ENCODE data around the gene PLEKHM2. TPM values are rescaled to one million over a fixed set of nuclear protein-coding genes. Genes with fewer than 3 reads are reported as not detected.
"Not testable (repeated sequence)": the region's sequence is repeated elsewhere in the genome, so short reads cannot be mapped to it uniquely, and the experiment has no call there.

Gene PLEKHM2
- total RNA-seq, 1 donor, result 132 TPM

GRCh38 chr1:15639931-15640330, 44.2 kb upstream of the PLEKHM2 start:
- H3K4me2 ChIP-seq (ENCODE audit: insufficient read depth, low read length), result no peak overlapping the region
- H3K27me3 ChIP-seq (ENCODE audit: insufficient read depth, low read length), result no peaks in the 10 kb centered on the region
- H3K79me2 ChIP-seq (ENCODE audit: insufficient read depth, low read length), result peaks cover 7% of the 10 kb centered on the region
- no peaks in the 10 kb centered on the region for H3K9me3 ChIP-seq (ENCODE audit: low read depth, low read length)
- H3K36me3 ChIP-seq (ENCODE audit: insufficient read depth, low read length), result peaks cover 46% of the 10 kb centered on the region
- TF ChIP-seq CTCF (IDR thresholded peaks at IDR 0.05; ENCODE audit: extremely low read depth, low read depth, low read length), result no peak
- no peak overlapping the region for H3K4me3 ChIP-seq (ENCODE audit: insufficient read depth, low read length)
- no peaks in the 10 kb centered on the region for H4K20me1 ChIP-seq (ENCODE audit: insufficient read depth, low read length)
- H3K27ac ChIP-seq (ENCODE audit: low read depth, low read length), result no peak overlapping the region
- DNase-seq (ENCODE audit: insufficient read length, low spot score, missing footprints), result no peak
- no peaks in the 10 kb centered on the region for H3K4me1 ChIP-seq (ENCODE audit: insufficient read depth, low read length)
- H2AFZ ChIP-seq (ENCODE audit: low read length), result no peak overlapping the region

DNA sequence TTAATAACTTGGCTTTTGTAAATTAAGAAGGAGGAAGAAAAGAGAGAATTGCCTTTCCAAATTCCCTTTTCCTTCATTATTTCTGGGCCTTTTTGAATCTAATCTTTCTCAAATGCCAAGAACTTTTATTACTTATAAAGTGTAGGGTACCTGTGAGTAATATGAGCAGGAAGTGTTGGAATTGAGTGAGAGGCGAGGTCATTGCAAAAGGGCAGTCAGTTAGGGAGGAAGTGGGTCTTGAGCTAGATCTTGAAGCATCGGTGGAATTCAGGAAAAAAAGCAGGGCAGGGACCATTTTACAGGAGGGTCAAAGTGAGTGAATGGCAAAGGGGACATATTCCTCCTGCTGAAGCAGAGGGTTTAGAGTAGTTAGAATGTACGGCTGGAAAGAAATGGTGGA, 43.5 kb upstream of the PLEKHM2 start:
- Histone ChIP-seq H4K20me1 (ENCODE audit: insufficient read depth, low read length) (no peaks in the 10 kb centered on the region), H2AFZ (ENCODE audit: low read length) (no peak overlapping the region), H3K9me3 (ENCODE audit: low read depth, low read length) (no peaks in the 10 kb centered on the region), H3K79me2 (ENCODE audit: insufficient read depth, low read length) (peaks cover 12% of the 10 kb centered on the region), H3K27ac (ENCODE audit: low read depth, low read length) (no peak overlapping the region), H3K27me3 (ENCODE audit: insufficient read depth, low read length) (no peaks in the 10 kb centered on the region), H3K36me3 (ENCODE audit: insufficient read depth, low read length) (peaks cover 46% of the 10 kb centered on the region), H3K4me2 (ENCODE audit: insufficient read depth, low read length) (no peak overlapping the region), H3K4me1 (ENCODE audit: insufficient read depth, low read length) (no peaks in the 10 kb centered on the region), H3K4me3 (ENCODE audit: insufficient read depth, low read length) (no peak overlapping the region)
- TF ChIP-seq CTCF (IDR thresholded peaks at IDR 0.05; ENCODE audit: extremely low read depth, low read depth, low read length), result no peak
- DNase-seq (ENCODE audit: insufficient read length, low spot score, missing footprints), result no peak

DNA sequence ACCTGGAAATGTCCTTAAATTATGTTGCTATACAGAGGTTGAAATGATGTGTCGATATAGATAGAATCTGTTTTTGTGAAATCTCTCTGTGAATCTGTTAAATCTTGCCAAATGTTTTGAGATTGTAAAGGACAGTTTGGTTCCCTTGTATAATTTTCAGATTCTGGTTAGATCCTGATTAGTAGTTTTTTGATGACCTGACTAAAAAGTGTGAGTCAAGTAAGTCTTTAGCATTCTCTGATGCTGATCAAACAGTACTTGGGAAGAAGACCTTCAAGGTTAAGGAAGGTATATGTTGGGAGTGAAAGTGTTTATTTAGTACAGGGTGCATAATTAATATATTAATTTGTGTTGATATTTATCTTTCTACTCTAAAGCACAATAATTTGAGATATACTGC, 34.2 kb upstream of the PLEKHM2 start:
- H3K27me3 ChIP-seq (ENCODE audit: insufficient read depth, low read length), result no peaks in the 10 kb centered on the region
- no peak for DNase-seq (ENCODE audit: insufficient read length, low spot score, missing footprints)
- H3K4me3 ChIP-seq (ENCODE audit: insufficient read depth, low read length), result no peak overlapping the region
- H3K27ac ChIP-seq (ENCODE audit: low read depth, low read length), result no peak overlapping the region
- peaks cover 5% of the 10 kb centered on the region for H3K79me2 ChIP-seq (ENCODE audit: insufficient read depth, low read length)
- peaks cover 40% of the 10 kb centered on the region for H3K36me3 ChIP-seq (ENCODE audit: insufficient read depth, low read length)
- TF ChIP-seq CTCF (IDR thresholded peaks at IDR 0.05; ENCODE audit: extremely low read depth, low read depth, low read length), result no peak
- no peak overlapping the region for H2AFZ ChIP-seq (ENCODE audit: low read length)
- no peaks in the 10 kb centered on the region for H4K20me1 ChIP-seq (ENCODE audit: insufficient read depth, low read length)
- no peaks in the 10 kb centered on the region for H3K4me1 ChIP-seq (ENCODE audit: insufficient read depth, low read length)
- no peaks in the 10 kb centered on the region for H3K9me3 ChIP-seq (ENCODE audit: low read depth, low read length)
- no peak overlapping the region for H3K4me2 ChIP-seq (ENCODE audit: insufficient read depth, low read length)

GRCh38 chr1:15650433-15650832, 33.7 kb upstream of the PLEKHM2 start:
- peaks cover 35% of the 10 kb centered on the region for H3K36me3 ChIP-seq (ENCODE audit: insufficient read depth, low read length)
- H3K27ac ChIP-seq (ENCODE audit: low read depth, low read length), result no peak overlapping the region
- DNase-seq (ENCODE audit: insufficient read length, low spot score, missing footprints), result no peak

DNA sequence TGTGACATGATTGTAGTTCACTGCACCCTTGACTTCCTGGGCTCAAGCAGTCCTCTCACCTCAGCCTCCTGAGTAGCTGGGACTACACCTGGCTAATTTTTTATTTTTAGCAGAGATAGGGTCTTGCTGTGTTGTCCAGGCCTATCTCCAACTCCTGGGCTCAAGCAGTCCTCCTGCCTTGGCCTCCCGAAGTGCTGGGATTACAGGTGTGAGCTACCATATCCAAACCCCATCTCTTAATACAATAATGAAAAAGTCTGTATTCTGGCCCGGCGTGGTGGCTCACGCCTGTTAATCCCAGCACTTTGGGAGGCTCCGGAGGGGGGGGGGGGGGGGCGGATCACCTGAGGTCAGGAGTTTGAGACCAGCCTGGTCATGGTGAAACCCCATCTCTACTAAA, 32.0 kb upstream of the PLEKHM2 start:
- not testable (repeated sequence) for H3K4me2 ChIP-seq (ENCODE audit: insufficient read depth, low read length); H3K27ac ChIP-seq (ENCODE audit: low read depth, low read length); H3K27me3 ChIP-seq (ENCODE audit: insufficient read depth, low read length); H3K4me3 ChIP-seq (ENCODE audit: insufficient read depth, low read length); H3K79me2 ChIP-seq (ENCODE audit: insufficient read depth, low read length); H4K20me1 ChIP-seq (ENCODE audit: insufficient read depth, low read length); H3K4me1 ChIP-seq (ENCODE audit: insufficient read depth, low read length); DNase-seq (ENCODE audit: insufficient read length, low spot score, missing footprints); H3K9me3 ChIP-seq (ENCODE audit: low read depth, low read length); H2AFZ ChIP-seq (ENCODE audit: low read length)
- peaks cover 33% of the 10 kb centered on the region for H3K36me3 ChIP-seq (ENCODE audit: insufficient read depth, low read length)

More at GRCh38 chr1:15650433-15650832, 33.7 kb upstream of the PLEKHM2 start:
- TF ChIP-seq CTCF (IDR thresholded peaks at IDR 0.05; ENCODE audit: extremely low read depth, low read depth, low read length), result no peak
- Histone ChIP-seq H2AFZ (ENCODE audit: low read length) (no peak overlapping the region), H3K4me2 (ENCODE audit: insufficient read depth, low read length) (no peak overlapping the region), H3K4me1 (ENCODE audit: insufficient read depth, low read length) (no peaks in the 10 kb centered on the region), H4K20me1 (ENCODE audit: insufficient read depth, low read length) (no peaks in the 10 kb centered on the region), H3K79me2 (ENCODE audit: insufficient read depth, low read length) (peaks cover under 1% of the 10 kb centered on the region), H3K27me3 (ENCODE audit: insufficient read depth, low read length) (no peaks in the 10 kb centered on the region), H3K4me3 (ENCODE audit: insufficient read depth, low read length) (no peak overlapping the region), H3K9me3 (ENCODE audit: low read depth, low read length) (no peaks in the 10 kb centered on the region)

Measured in osteoblast (primary cell).